A673 (cell line): ENCODE data around the gene EXOC3. TPM values are rescaled to one million over a fixed set of nuclear protein-coding genes. Genes with fewer than 3 reads are reported as not detected.

Experiments
- BruUV-seq: library from RNA; stranded (reverse); fragments of 400-500 nt; replicated peaks from 2 replicates; lab custom pipeline; 2021; lab: Mats Ljungman, UMichigan
- CTCF ChIA-PET: fragments of 300-600 bp; sonication (Branson Sonifier 250); formaldehyde crosslinking; loops from one replicate; lab custom pipeline; 2022; ENCODE audit warnings: antibody characterized with exemption; lab: Charles Lee
- POLR2A ChIA-PET: fragments of 300-600 bp; sonication (Branson Sonifier 250); formaldehyde crosslinking; loops from one replicate; lab custom pipeline; 2022; ENCODE audit warnings: antibody characterized with exemption; ENCODE audit not compliant: low non-redundant PET; lab: Charles Lee
- DNase-seq: peaks from one replicate; pipeline ENCODE4 v3.0.0-alpha.2; 2015; ENCODE audit warnings: low spot score
- H3K27ac ChIP-seq: fragments of 200-600 bp; sonication (generic); 2 replicates; pipeline ENCODE4 v1.5.1; 2016; ENCODE audit warnings: mixed run types, low read depth, mild to moderate bottlenecking, mixed read lengths, antibody characterized with exemption, low read length; ENCODE audit not compliant: poor library complexity, severe bottlenecking
- H3K27me3 ChIP-seq: fragments of 200-600 bp; sonication (generic); replicated peaks from 2 replicates; pipeline ENCODE4 v1.6.1; 2017; ENCODE audit warnings: mixed run types, low read depth, mild to moderate bottlenecking, mixed read lengths, antibody characterized with exemption, low read length; ENCODE audit not compliant: insufficient read depth, poor library complexity
- H3K36me3 ChIP-seq: fragments of 200-600 bp; sonication (generic); 2 replicates; pipeline ENCODE4 v1.6.1; 2016; ENCODE audit warnings: mixed run types, mild to moderate bottlenecking, mixed read lengths, antibody characterized with exemption, low read length; ENCODE audit not compliant: insufficient read depth, poor library complexity, severe bottlenecking
- H3K4me1 ChIP-seq: fragments of 200-600 bp; sonication (generic); 2 replicates; pipeline ENCODE4 v1.6.1; 2017; ENCODE audit warnings: mixed run types, mild to moderate bottlenecking, mixed read lengths, antibody characterized with exemption, low read length; ENCODE audit not compliant: insufficient read depth, poor library complexity, severe bottlenecking
- H3K4me3 ChIP-seq: fragments of 200-600 bp; sonication (generic); 2 replicates; pipeline ENCODE4 v1.5.1; 2016; ENCODE audit warnings: low read depth, mixed run types, mild to moderate bottlenecking, mixed read lengths, low read length; ENCODE audit not compliant: poor library complexity, severe bottlenecking
- H3K9me3 ChIP-seq: fragments of 200-600 bp; sonication (generic); 2 replicates; pipeline ENCODE4 v1.6.1; 2016; ENCODE audit warnings: mixed run types, low read depth, mild to moderate bottlenecking, mixed read lengths, antibody characterized with exemption, low read length; ENCODE audit not compliant: poor library complexity, severe bottlenecking
- EZH2 ChIP-seq: fragments of 200-600 bp; sonication (generic); IDR thresholded peaks from 2 replicates; pipeline ENCODE4 v1.6.1; 2017; ENCODE audit warnings: borderline replicate concordance, low read depth, mild to moderate bottlenecking, mixed read lengths, antibody characterized with exemption, low read length; ENCODE audit not compliant: poor library complexity, severe bottlenecking
- intact Hi-C: fragments of 100-400 bp; cut with micrococcal nuclease; formaldehyde crosslinking; loops from one replicate; pipeline ENCODE4 v1.10.0; 2022; ENCODE audit not compliant: unreplicated experiment
- total RNA-seq: library from RNA; stranded (reverse); gene quantifications from 2 replicates; pipeline ENCODE4 v1.2.3, GENCODE V29; 2021
- TF ChIP-seq, protein P1 (sequence below): fragments of 300-800, 200-600 bp; sonication (generic); conservative IDR thresholded peaks from 2 replicates; pipeline ENCODE4 v1.5.1; 2017; ENCODE audit warnings: low read depth, mild to moderate bottlenecking, antibody characterized with exemption, low read length, moderate library complexity, mixed read lengths

The EXOC3 gene
- total RNA-seq, 1 experiment from 2014 or later: 46.7 TPM

DNA sequence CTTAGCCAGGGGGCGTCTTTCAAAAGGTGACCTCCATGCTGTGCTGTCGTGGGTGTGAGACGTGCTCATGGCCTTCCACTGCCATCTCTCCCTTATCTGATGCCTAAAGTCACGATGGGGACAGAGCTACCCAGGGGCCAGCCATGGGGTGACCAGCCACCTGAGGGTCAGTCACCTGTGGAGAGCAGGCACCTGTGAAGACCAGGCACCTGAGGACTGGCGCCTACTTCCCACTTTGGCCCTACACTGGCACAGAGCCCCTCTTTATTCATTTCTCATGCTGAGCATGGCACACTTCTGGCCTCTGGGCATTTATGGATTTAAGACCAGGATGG is 6.4 kb upstream of the EXOC3 start:
- no TSS peak for BruUV-seq
- Histone ChIP-seq H3K4me1 (no peaks in the 10 kb centered on the region), H3K36me3 (no peaks in the 10 kb centered on the region), H3K9me3 (no peaks in the 10 kb centered on the region), H3K27me3 (no peaks in the 10 kb centered on the region), H3K4me3 (no peak overlapping the region), H3K27ac (no peak overlapping the region)
- no peak for DNase-seq
- ChIA-PET POLR2A (no interaction called here), CTCF (no interaction called here)
- intact Hi-C loops: no loop called here
- TF ChIP-seq, protein P1, sequence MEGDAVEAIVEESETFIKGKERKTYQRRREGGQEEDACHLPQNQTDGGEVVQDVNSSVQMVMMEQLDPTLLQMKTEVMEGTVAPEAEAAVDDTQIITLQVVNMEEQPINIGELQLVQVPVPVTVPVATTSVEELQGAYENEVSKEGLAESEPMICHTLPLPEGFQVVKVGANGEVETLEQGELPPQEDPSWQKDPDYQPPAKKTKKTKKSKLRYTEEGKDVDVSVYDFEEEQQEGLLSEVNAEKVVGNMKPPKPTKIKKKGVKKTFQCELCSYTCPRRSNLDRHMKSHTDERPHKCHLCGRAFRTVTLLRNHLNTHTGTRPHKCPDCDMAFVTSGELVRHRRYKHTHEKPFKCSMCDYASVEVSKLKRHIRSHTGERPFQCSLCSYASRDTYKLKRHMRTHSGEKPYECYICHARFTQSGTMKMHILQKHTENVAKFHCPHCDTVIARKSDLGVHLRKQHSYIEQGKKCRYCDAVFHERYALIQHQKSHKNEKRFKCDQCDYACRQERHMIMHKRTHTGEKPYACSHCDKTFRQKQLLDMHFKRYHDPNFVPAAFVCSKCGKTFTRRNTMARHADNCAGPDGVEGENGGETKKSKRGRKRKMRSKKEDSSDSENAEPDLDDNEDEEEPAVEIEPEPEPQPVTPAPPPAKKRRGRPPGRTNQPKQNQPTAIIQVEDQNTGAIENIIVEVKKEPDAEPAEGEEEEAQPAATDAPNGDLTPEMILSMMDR: no peak

DNA sequence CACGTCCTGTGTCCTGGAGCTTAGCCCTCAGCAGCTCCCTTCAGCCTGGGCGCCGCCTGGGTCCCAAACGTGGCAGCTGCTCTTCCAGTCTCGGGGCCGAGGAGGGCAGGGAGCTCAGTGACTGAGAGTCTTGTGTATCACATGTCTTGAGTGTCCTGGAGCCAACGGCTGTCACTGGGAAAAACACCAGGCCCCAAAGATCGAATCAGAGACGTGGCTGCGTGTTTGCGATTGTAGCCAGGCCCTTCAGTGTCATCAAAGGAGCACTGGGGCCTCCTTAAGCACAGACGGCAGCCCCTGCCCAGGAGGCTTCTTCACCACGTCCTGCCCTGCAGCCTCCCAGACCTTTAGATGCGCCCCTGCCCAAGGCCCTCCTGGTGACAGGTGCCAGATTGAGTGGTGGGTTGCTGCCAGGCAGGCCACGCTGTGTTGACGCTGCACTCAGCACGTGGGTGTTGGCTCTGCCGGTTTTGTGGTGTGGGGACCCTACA is 5.7 kb upstream of the EXOC3 start:
- no peaks in the 10 kb centered on the region for H3K36me3 ChIP-seq
- H3K27me3 ChIP-seq: no peaks in the 10 kb centered on the region
- no peak overlapping the region for H3K27ac ChIP-seq
- BruUV-seq: no TSS peak
- CTCF ChIA-PET: no interaction called here
- no peak overlapping the region for H3K4me3 ChIP-seq
- no peaks in the 10 kb centered on the region for H3K9me3 ChIP-seq
- TF ChIP-seq, protein P1: no peak
- no peak for TF ChIP-seq EZH2
- POLR2A ChIA-PET: no interaction called here
- intact Hi-C loops: no loop called here
- no peak for DNase-seq
- no peaks in the 10 kb centered on the region for H3K4me1 ChIP-seq

DNA sequence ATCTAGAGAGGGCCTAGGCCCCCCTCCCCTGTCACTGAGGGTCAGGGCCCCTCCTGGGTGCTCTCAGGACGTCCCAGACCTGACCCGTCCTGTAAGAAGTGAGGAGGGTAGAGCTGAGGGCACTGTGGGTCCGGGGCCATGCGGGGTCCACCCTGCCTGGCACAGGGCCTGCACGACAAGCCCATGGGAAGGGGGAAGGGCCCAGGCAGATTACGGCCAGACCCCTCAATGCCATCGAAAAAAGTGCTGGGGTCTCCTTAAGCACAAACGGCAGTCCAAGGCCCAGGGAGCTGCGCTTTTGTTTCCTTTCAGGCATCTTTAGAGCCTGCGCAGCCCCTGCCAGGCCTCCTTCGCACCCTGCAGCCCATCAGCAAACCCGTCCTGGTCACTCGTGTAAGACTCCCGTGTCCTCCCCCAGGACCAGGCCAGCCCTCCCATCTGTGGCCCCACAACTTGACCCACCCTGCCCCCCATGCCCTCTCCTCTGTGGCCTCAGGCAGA is 4.4 kb upstream of the EXOC3 start:
- Histone ChIP-seq H3K4me1 (no peaks in the 10 kb centered on the region), H3K36me3 (no peaks in the 10 kb centered on the region), H3K4me3 (no peak overlapping the region), H3K27me3 (no peaks in the 10 kb centered on the region), H3K9me3 (no peaks in the 10 kb centered on the region), H3K27ac (no peak overlapping the region)
- DNase-seq: no peak
- ChIA-PET CTCF (no interaction called here), POLR2A (interaction anchor here (0.7 kb wide), 1 partner anchor 365 kb away, joined by 3 read pairs; no protein-coding TSS in a partner anchor)
- no peak for TF ChIP-seq EZH2
- TF ChIP-seq, protein P1: no peak
- BruUV-seq: no TSS peak
- intact Hi-C loops: no loop called here
